Sigmoid colon (tissue), 7 donors: ENCODE measurements around the gene ETV5. TPM values are rescaled to one million over a fixed set of nuclear protein-coding genes. Genes with fewer than 3 reads are reported as not detected.

Experiments
- DNase-seq: peaks from one replicate; pipeline ENCODE4 v3.0.0-alpha.2; 2019
- H3K27ac ChIP-seq, 4 donors: fragments of 200-600 bp; sonication (generic); one replicate each; pipeline ENCODE4 v1.5.1; 2016 to 2019; ENCODE audit warnings: mild to moderate bottlenecking in 1 of 4
- H3K27me3 ChIP-seq, 3 donors: fragments of 200-600 bp; sonication (generic); one replicate each; pipeline ENCODE4 v1.5.1; 2019; ENCODE audit warnings: mild to moderate bottlenecking in 1 of 3
- H3K36me3 ChIP-seq, 4 donors: fragments of 200-600 bp; sonication (generic); one replicate each; pipeline ENCODE4 v1.5.1; 2016 to 2019
- H3K4me1 ChIP-seq, 4 donors: fragments of 200-600 bp; sonication (generic); one replicate each; pipeline ENCODE4 v1.5.1; 2017 to 2019
- H3K4me3 ChIP-seq, 4 donors: fragments of 200-600 bp; sonication (generic); one replicate each; pipeline ENCODE4 v1.5.1; 2017 to 2019; ENCODE audit warnings: mild to moderate bottlenecking in 2 of 4, moderate library complexity in 1 of 4
- H3K9me3 ChIP-seq, 4 donors: fragments of 200-600 bp in 3 of 4; sonication (generic) in 3 of 4; one replicate each; pipeline versions ENCODE4 v1.5.1 to v1.6.1; 2013 to 2019
- CTCF ChIP-seq, 4 experiments: fragments of 450-650 bp in 3 of 4; fragments of 200-600 bp in 1 of 4; IDR thresholded peaks; one replicate each; pipeline ENCODE4 v1.5.1; 2016 to 2019; ENCODE audit warnings: antibody characterized with exemption in 4 of 4, mild to moderate bottlenecking in 3 of 4, moderate library complexity in 2 of 4
- EP300 ChIP-seq, 4 donors: sonication (generic); formaldehyde crosslinking; IDR thresholded peaks; one replicate each; pipeline ENCODE4 v1.6.1; 2017; ENCODE audit warnings: antibody characterized with exemption in 4 of 4
- POLR2A ChIP-seq, 2 donors: fragments of 450-650 bp; IDR thresholded peaks; one replicate each; pipeline ENCODE4 v1.6.1; 2016; ENCODE audit warnings: antibody characterized with exemption in 2 of 2, mild to moderate bottlenecking in 2 of 2, moderate library complexity in 2 of 2
- POLR2AphosphoS5 ChIP-seq, 4 donors: sonication (generic); formaldehyde crosslinking; IDR thresholded peaks; one replicate each; pipeline ENCODE4 v1.6.1; 2017; ENCODE audit warnings: antibody characterized with exemption in 4 of 4
- WGBS, 2 donors: extraction: QIAGEN DNeasy Blood & Tissue Kit; methylation state at CpG; one replicate each; pipeline ENCODE4 v1.1.7; 2013; 5-methylcytosine and 5-hydroxymethylcytosine counted together
- intact Hi-C: fragments of 100-400 bp; cut with DNase I; formaldehyde crosslinking; loops from one replicate; pipeline ENCODE4 v1.15.1; 2023
- polyA plus RNA-seq, 3 donors: library from polyadenylated mRNA; stranded (reverse); fragments of 200-250 nt; gene quantifications; one replicate each; pipeline ENCODE4 v1.2.3, GENCODE V29; 2013
- total RNA-seq, 4 donors: library from RNA; depleted of rRNA; stranded (reverse); fragments of >200 nt; gene quantifications; one replicate each; pipeline ENCODE4 v1.1.0, GENCODE V29; 2016
- donor health status: healthy with polysubstance abuse.
- donor health status: Bipolar disorder and iron deficiency.
- donor health status: healthy.

ETV5 gene
- total and polyA plus RNA-seq, 7 donors = 2.3 to 8.4 (median 6.3) TPM

- DNase-seq = no peak
- Histone ChIP-seq H3K9me3 (no peaks in the 10 kb centered on the region), H3K27me3 (no peaks in the 10 kb centered on the region), H3K4me1 (no peaks in the 10 kb centered on the region), H3K4me3 (no peak overlapping the region), H3K36me3 (no peaks in the 10 kb centered on the region), H3K27ac (no peak overlapping the region)
- TF ChIP-seq CTCF (IDR thresholded peaks at IDR 0.05) (no peak), EP300 (IDR thresholded peaks at IDR 0.05) (no peak)
- WGBS, 2 donors = 71 to 83% methylated on average over 1 of the region's 1 CpG
- intact Hi-C loops = no loop called here
These were observed 34.4 kb upstream of the ETV5 start for GRCh38 chr3:186143250-186143649.

- Histone ChIP-seq H3K4me1 (no peaks in the 10 kb centered on the region), H3K4me3 (no peak overlapping the region), H3K27me3 (no peaks in the 10 kb centered on the region), H3K36me3 (no peaks in the 10 kb centered on the region), H3K9me3 (no peaks in the 10 kb centered on the region), H3K27ac (no peak overlapping the region)
- TF ChIP-seq POLR2AphosphoS5 (IDR thresholded peaks at IDR 0.05) = no peak
- TF ChIP-seq EP300 (IDR thresholded peaks at IDR 0.05) = no peak
- no peak for TF ChIP-seq POLR2A (IDR thresholded peaks at IDR 0.05)
- no peak for TF ChIP-seq CTCF (IDR thresholded peaks at IDR 0.05)
- intact Hi-C loops = no loop called here
- DNase-seq = no peak
These were observed 33.6 kb upstream of the ETV5 start for GRCh38 chr3:186142393-186142932.

- 75 to 77% methylated on average over 2 of the region's 2 CpGs for WGBS, 2 donors
- intact Hi-C loops = no loop called here
These were observed 32.9 kb upstream of the ETV5 start for GRCh38 chr3:186141790-186142189.

GRCh38 chr3:186138272-186138981 lies 29.5 kb upstream of the ETV5 start:
- DNase-seq = no peak
- H3K36me3 ChIP-seq = no peaks in the 10 kb centered on the region
- no peaks in the 10 kb centered on the region for H3K9me3 ChIP-seq
- 82 to 89% methylated on average over 12 of the region's 12 CpGs for WGBS, 2 donors
- H3K27ac ChIP-seq = no peak overlapping the region
- no peaks in the 10 kb centered on the region for H3K4me1 ChIP-seq
- intact Hi-C loops = no loop called here
- H3K4me3 ChIP-seq = no peak overlapping the region
- no peak for TF ChIP-seq POLR2AphosphoS5 (IDR thresholded peaks at IDR 0.05)
- no peak for TF ChIP-seq CTCF (IDR thresholded peaks at IDR 0.05)
- no peak for TF ChIP-seq EP300 (IDR thresholded peaks at IDR 0.05)
- TF ChIP-seq POLR2A (IDR thresholded peaks at IDR 0.05) = no peak
- no peaks in the 10 kb centered on the region for H3K27me3 ChIP-seq

More at GRCh38 chr3:186141790-186142189, 32.9 kb upstream of the ETV5 start:
- Histone ChIP-seq H3K4me3 (no peak overlapping the region), H3K4me1 (no peaks in the 10 kb centered on the region), H3K9me3 (no peaks in the 10 kb centered on the region), H3K27ac (no peak overlapping the region), H3K36me3 (no peaks in the 10 kb centered on the region), H3K27me3 (no peaks in the 10 kb centered on the region)
- no peak for TF ChIP-seq POLR2AphosphoS5 (IDR thresholded peaks at IDR 0.05)
- no peak for TF ChIP-seq CTCF (IDR thresholded peaks at IDR 0.05)
- no peak for TF ChIP-seq EP300 (IDR thresholded peaks at IDR 0.05)
- TF ChIP-seq POLR2A (IDR thresholded peaks at IDR 0.05) = no peak
- DNase-seq = no peak
